Nephron progenitor cell (in vitro differentiated cells): ENCODE data around the gene CFAP77.

Source experiments
- DNase-seq: peaks from one replicate; pipeline ENCODE4 v3.0.0; 2021
- H3K27ac Mint-ChIP-seq: 2 replicates; pipeline ENCODE4 v1.8.0; 2021; ENCODE audit warnings: mild to moderate bottlenecking, moderate library complexity, mixed read lengths
- H3K27me3 Mint-ChIP-seq: 2 replicates; pipeline ENCODE4 v1.8.0; 2021; ENCODE audit warnings: mild to moderate bottlenecking, low read depth, mixed read lengths; ENCODE audit not compliant: poor library complexity
- H3K36me3 Mint-ChIP-seq: 2 replicates; pipeline ENCODE4 v1.8.0; 2021; ENCODE audit warnings: low read depth, mixed read lengths
- H3K4me1 Mint-ChIP-seq: 2 replicates; pipeline ENCODE4 v1.8.0; 2021; ENCODE audit warnings: mixed read lengths
- H3K4me3 Mint-ChIP-seq: 2 replicates; pipeline ENCODE4 v1.8.0; 2021; ENCODE audit warnings: mild to moderate bottlenecking, moderate library complexity, mixed read lengths
- H3K9me3 Mint-ChIP-seq: 2 replicates; pipeline ENCODE4 v1.8.0; 2021; ENCODE audit warnings: mild to moderate bottlenecking, moderate library complexity, mixed read lengths
- TF ChIP-seq, protein P1 (sequence below): fragments of 200-600 bp; sonication (generic); IDR thresholded peaks from 2 replicates; pipeline ENCODE4 v1.5.0; 2021; ENCODE audit warnings: antibody characterized with exemption

The CFAP77 gene

DNA sequence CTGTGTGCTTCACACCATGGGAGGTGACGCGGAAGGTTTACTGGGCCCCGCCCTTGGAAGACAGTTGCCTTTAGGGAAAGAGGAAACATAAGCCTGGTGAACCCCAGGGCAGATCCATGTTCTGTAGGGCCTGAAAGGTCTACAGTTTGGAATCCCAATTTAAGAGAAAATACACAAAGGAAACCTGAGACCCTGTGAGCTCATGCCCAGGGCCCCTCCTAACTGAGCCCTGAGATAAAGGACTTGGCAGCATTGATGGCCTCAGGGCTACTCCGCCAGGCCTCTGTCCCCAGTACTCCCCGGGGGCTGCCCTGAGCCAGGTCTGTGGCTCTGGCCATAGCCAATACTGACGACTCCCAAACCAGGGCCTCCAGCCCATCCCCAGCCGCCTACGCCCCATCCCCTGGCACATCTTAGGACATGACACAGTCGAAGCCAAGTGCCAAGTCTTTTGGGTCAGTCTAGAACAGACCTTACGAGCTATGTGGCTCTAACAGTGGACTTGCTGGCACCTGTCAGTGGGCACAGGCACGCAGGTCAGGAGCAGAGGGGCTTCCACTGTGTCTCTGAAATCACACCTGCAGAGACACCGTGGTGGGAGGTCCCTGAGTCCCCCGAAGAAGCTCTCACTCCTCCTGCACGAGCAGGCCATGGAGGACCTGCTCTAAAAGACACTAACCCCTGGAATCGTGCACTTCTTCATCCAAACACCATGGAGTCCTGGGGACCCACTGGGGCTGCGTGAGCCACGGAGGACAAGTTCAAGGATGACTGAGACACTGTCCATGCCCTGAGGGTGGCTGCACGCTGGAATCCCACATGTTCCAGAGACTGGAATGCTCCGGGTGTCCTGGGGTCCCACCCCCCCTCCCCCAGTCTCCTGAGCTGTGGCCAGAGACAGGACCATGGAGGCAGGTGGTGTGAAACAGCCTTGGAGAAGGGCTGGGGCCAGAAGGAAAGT, 132.1 kb downstream of the CFAP77 start:
- DNase-seq: no peak
- peaks cover under 1% of the 10 kb centered on the region for H3K9me3 Mint-ChIP-seq
- no peaks in the 10 kb centered on the region for H3K36me3 Mint-ChIP-seq
- H3K4me1 Mint-ChIP-seq: peaks cover 60% of the 10 kb centered on the region
- no peak overlapping the region for H3K27ac Mint-ChIP-seq
- H3K27me3 Mint-ChIP-seq: peaks cover 15% of the 10 kb centered on the region
- TF ChIP-seq, protein P1, sequence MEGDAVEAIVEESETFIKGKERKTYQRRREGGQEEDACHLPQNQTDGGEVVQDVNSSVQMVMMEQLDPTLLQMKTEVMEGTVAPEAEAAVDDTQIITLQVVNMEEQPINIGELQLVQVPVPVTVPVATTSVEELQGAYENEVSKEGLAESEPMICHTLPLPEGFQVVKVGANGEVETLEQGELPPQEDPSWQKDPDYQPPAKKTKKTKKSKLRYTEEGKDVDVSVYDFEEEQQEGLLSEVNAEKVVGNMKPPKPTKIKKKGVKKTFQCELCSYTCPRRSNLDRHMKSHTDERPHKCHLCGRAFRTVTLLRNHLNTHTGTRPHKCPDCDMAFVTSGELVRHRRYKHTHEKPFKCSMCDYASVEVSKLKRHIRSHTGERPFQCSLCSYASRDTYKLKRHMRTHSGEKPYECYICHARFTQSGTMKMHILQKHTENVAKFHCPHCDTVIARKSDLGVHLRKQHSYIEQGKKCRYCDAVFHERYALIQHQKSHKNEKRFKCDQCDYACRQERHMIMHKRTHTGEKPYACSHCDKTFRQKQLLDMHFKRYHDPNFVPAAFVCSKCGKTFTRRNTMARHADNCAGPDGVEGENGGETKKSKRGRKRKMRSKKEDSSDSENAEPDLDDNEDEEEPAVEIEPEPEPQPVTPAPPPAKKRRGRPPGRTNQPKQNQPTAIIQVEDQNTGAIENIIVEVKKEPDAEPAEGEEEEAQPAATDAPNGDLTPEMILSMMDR: no peak
- no peak overlapping the region for H3K4me3 Mint-ChIP-seq

DNA sequence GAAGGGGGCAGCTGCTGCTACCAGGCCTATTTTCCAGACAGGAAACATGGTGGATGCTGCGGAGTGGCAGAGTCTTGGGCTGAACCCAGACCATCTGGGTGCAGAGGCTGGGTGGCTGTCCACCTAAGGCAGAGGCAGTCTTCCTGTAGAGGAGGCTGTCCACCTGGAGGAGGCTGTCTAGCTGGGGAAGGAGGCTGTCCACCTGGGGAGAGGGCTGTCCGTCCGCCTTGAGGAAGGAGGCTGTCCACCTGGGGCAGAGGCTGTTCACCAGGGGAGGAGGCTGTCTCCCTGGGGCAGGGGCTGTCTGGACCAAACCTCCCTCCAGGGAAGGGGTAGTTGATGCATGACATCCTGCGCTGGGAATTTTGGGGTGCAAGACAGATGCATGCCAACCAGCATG, 133.2 kb downstream of the CFAP77 start:
- TF ChIP-seq, protein P1: no peak
- Mint-ChIP-seq H3K27me3 (peaks cover 19% of the 10 kb centered on the region), H3K4me1 (peaks cover 71% of the 10 kb centered on the region), H3K9me3 (no peaks in the 10 kb centered on the region), H3K27ac (peak overlapping the region; percentile 33), H3K36me3 (no peaks in the 10 kb centered on the region), H3K4me3 (no peak overlapping the region)
- DNase-seq: no peak

DNA sequence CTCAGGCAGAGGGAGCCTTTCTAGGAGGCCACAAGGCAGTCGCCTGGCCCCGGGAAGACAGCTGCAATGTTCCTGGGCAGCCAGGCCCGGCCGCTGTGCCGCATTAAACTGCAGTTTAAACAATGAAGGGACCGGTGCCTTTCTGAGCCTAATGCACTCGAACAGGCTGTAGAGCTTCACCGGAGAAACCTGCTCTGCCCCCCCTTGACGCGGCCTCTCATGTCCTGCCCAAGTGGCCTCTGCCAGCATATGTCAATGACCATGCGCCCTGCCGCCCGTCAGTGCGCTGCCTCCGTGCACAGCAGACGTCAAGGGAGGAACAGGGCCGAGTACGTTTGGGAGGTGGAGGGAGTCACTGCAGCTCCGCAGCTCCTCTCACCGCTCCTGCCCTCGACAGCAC, 133.9 kb downstream of the CFAP77 start:
- Mint-ChIP-seq H3K4me1 (peaks cover 78% of the 10 kb centered on the region), H3K4me3 (peak overlapping the region; percentile 11), H3K27me3 (peaks cover 19% of the 10 kb centered on the region), H3K27ac (peak overlapping the region; percentile 33), H3K36me3 (no peaks in the 10 kb centered on the region), H3K9me3 (no peaks in the 10 kb centered on the region)
- no peak for DNase-seq
- TF ChIP-seq, protein P1: no peak

DNA sequence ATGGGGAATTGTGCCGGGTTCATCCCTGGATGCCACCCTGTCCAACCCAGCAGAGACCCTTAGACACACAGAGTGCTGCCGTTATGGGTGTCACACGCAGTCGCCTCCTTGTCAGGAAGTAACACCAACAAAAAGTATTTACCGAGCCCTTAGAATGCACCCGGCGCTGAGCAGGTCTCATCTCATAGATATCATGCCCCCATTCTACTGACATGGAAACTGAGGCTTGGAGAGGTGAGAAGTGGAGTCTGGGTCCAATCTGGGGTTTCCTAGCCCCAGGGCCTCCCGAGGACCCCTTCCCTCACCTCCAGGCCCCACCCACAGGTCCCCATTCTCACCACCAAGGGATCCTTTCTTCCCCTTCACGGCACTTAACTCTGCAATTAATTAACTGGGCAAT, 135.6 kb downstream of the CFAP77 start:
- H3K4me3 Mint-ChIP-seq: no peak overlapping the region

DNA sequence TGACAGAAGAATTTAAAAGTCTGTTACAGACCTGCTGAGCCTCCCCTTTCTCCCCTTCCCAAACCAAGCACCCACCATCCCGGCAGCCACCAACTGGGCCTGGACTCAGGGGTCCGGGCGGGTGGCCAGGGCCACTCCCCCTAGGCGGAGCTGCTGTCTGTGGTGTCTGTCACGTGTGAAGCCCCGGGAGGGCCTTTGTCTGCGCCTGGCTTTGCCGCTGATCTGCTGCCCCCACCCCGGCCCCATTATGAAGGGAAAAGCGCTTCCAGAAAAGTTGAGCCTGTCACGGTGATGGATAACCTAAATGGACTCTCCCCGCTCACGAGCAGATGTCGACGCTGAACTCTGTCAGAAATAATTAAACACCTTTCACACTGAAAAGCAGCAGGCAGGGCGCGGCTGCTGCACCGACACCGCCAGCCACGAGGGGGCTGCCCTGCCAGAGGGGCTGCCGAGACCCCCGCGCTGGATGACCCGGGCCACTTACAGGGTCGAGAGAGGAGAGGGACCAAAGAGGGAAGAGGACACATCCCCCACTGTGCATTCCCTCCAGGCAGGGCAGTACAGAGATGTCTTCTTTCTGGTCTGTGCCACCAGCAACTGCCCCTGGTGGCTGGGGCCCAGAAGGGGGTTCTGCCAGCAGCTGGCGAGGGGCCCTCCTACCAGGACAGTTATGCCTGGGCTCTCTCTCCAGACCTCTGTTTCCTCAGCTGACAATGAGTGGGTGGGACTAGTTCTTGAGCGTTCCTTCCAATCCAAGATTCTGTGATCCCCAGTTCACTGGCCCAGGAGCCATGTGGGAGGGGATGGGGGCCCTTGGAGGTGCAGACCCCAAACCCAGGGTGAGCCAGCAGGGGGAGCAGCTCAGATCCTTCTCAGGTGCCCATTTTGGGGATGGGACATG, 136.4 kb downstream of the CFAP77 start:
- DNase-seq: peak; percentile 78
- Mint-ChIP-seq H3K9me3 (no peaks in the 10 kb centered on the region), H3K36me3 (no peaks in the 10 kb centered on the region), H3K4me3 (peak overlapping the region; percentile 76), H3K4me1 (peaks cover 96% of the 10 kb centered on the region), H3K27ac (peak overlapping the region; percentile 54), H3K27me3 (peaks cover 19% of the 10 kb centered on the region)
- TF ChIP-seq, protein P1: peak; percentile 68

More for the DNA sequence above, 135.6 kb downstream of the CFAP77 start:
- no peak overlapping the region for H3K27ac Mint-ChIP-seq
- H3K27me3 Mint-ChIP-seq: peaks cover 19% of the 10 kb centered on the region
- H3K4me1 Mint-ChIP-seq: peaks cover 88% of the 10 kb centered on the region
- TF ChIP-seq, protein P1: no peak
- no peaks in the 10 kb centered on the region for H3K36me3 Mint-ChIP-seq
- no peak for DNase-seq
- H3K9me3 Mint-ChIP-seq: no peaks in the 10 kb centered on the region
